GM23338 (cell line): ENCODE measurements around the gene OAS3. TPM values are rescaled to one million over a fixed set of nuclear protein-coding genes. Genes with fewer than 3 reads are reported as not detected.

Source experiments
- ATAC-seq: fragments of 200-7000 bp; cut with Tn5 transposase; 3 replicates; pipeline ENCODE4 v1.9.1; 2020
- DNase-seq: peaks from one replicate; pipeline ENCODE4 v3.0.0-alpha.2; 2015; ENCODE audit warnings: low spot score
- H2AFZ ChIP-seq: fragments of 200-600 bp; sonication (generic); 2 replicates; pipeline ENCODE4 v1.8.0; 2016; ENCODE audit warnings: antibody characterized with exemption, mild to moderate bottlenecking, moderate library complexity
- H3F3A ChIP-seq: fragments of 200-600 bp; sonication (generic); replicated peaks from 2 replicates; pipeline ENCODE4 v1.8.0; 2017; ENCODE audit warnings: antibody characterized with exemption, mixed run types, low read depth
- H3K27ac ChIP-seq: fragments of 200-600 bp; sonication (generic); 2 replicates; pipeline ENCODE4 v1.6.1; 2016; ENCODE audit warnings: low read depth
- H3K27me3 ChIP-seq: fragments of 200-600 bp; sonication (generic); 2 replicates; pipeline ENCODE4 v1.8.0; 2016; ENCODE audit warnings: mild to moderate bottlenecking, mixed run types, moderate library complexity; ENCODE audit not compliant: insufficient read depth
- H3K36me3 ChIP-seq: fragments of 200-600 bp; sonication (generic); 2 replicates; pipeline ENCODE4 v1.8.0; 2016; ENCODE audit warnings: mild to moderate bottlenecking; ENCODE audit not compliant: insufficient read depth
- H3K4me1 ChIP-seq: fragments of 200-600 bp; sonication (generic); 2 replicates; pipeline ENCODE4 v1.8.0; 2016; ENCODE audit warnings: mild to moderate bottlenecking, moderate library complexity; ENCODE audit not compliant: insufficient read depth
- H3K4me2 ChIP-seq: fragments of 200-600 bp; sonication (generic); 2 replicates; pipeline ENCODE4 v1.7.1; 2017; ENCODE audit warnings: mixed run types
- H3K4me3 ChIP-seq: fragments of 200-600 bp; sonication (generic); 2 replicates; pipeline ENCODE4 v1.6.1; 2016; ENCODE audit warnings: mixed run types
- H3K79me2 ChIP-seq: fragments of 200-600 bp; sonication (generic); replicated peaks from 2 replicates; pipeline ENCODE4 v1.8.0; 2017; ENCODE audit warnings: mild to moderate bottlenecking; ENCODE audit not compliant: insufficient read depth
- H3K9me2 ChIP-seq: fragments of 200-600 bp; sonication (generic); 2 replicates; pipeline ENCODE4 v1.8.0; 2017; ENCODE audit not compliant: insufficient read depth
- H4K20me1 ChIP-seq: fragments of 200-600 bp; sonication (generic); replicated peaks from 2 replicates; pipeline ENCODE4 v1.8.0; 2017; ENCODE audit warnings: mild to moderate bottlenecking; ENCODE audit not compliant: insufficient read depth
- H3K27ac Mint-ChIP-seq: 2 replicates; pipeline ENCODE4 v1.8.0; 2020; ENCODE audit warnings: inconsistent platforms, mild to moderate bottlenecking, moderate library complexity, mixed read lengths
- H3K27me3 Mint-ChIP-seq: 3 replicates; pipeline ENCODE4 v1.8.0; 2022; ENCODE audit warnings: low read depth, mild to moderate bottlenecking, moderate library complexity, mixed read lengths, inconsistent platforms; ENCODE audit not compliant: insufficient read depth, poor library complexity
- H3K36me3 Mint-ChIP-seq: 3 replicates; pipeline ENCODE4 v1.8.0; 2021; ENCODE audit warnings: low read depth, mild to moderate bottlenecking, inconsistent platforms, moderate library complexity, mixed read lengths
- H3K4me1 Mint-ChIP-seq: 3 replicates; pipeline ENCODE4 v1.8.0; 2020; ENCODE audit warnings: mild to moderate bottlenecking, inconsistent platforms, mixed read lengths
- H3K4me3 Mint-ChIP-seq: 3 replicates; pipeline ENCODE4 v1.8.0; 2021; ENCODE audit warnings: moderate library complexity, mild to moderate bottlenecking, inconsistent platforms, mixed read lengths
- H3K9me3 Mint-ChIP-seq: 3 replicates; pipeline ENCODE4 v1.8.0; 2020; ENCODE audit warnings: moderate library complexity, mild to moderate bottlenecking, inconsistent platforms, mixed read lengths
- CREB1 ChIP-seq: fragments of 250-450 bp; sonication (Bioruptor Pico); IDR thresholded peaks from 2 replicates; pipeline ENCODE4 v1.5.0; 2020; ENCODE audit warnings: low read depth, mild to moderate bottlenecking, moderate library complexity
- EZH2 ChIP-seq: fragments of 200-600 bp; sonication (generic); IDR thresholded peaks from one replicate; pipeline ENCODE4 v1.8.0; 2017; ENCODE audit warnings: antibody characterized with exemption, mild to moderate bottlenecking, low read depth; ENCODE audit not compliant: unreplicated experiment
- EZH2phosphoT487 ChIP-seq: fragments of 200-600 bp; sonication (generic); IDR thresholded peaks from one replicate; pipeline ENCODE4 v1.8.1; 2018; ENCODE audit warnings: antibody characterized with exemption; ENCODE audit not compliant: unreplicated experiment
- JUNB ChIP-seq: IDR thresholded peaks from one replicate; pipeline ENCODE4 v1.6.1; 2016; ENCODE audit warnings: antibody characterized with exemption; ENCODE audit not compliant: unreplicated experiment
- NANOG ChIP-seq: IDR thresholded peaks from 2 replicates; pipeline ENCODE4 v1.6.1; 2016; ENCODE audit warnings: antibody characterized with exemption, borderline replicate concordance
- POLR2AphosphoS5 ChIP-seq: IDR thresholded peaks from 2 replicates; pipeline ENCODE4 v1.6.1; 2016; ENCODE audit warnings: antibody characterized with exemption, low read depth
- STAT1 ChIP-seq: IDR thresholded peaks from one replicate; pipeline ENCODE4 v1.6.1; 2016; ENCODE audit warnings: antibody characterized with exemption; ENCODE audit not compliant: unreplicated experiment
- ZNF114 ChIP-seq: fragments of 250-450 bp; sonication (Bioruptor Pico); IDR thresholded peaks from 2 replicates; pipeline ENCODE4 v1.5.0; 2020; ENCODE audit warnings: mild to moderate bottlenecking, moderate library complexity
- ZNF331 ChIP-seq: fragments of 250-450 bp; sonication (Bioruptor Pico); IDR thresholded peaks from 2 replicates; pipeline ENCODE4 v1.5.0; 2020; ENCODE audit warnings: low read depth, mild to moderate bottlenecking, moderate library complexity
- polyA plus RNA-seq: library from polyadenylated mRNA; unstranded; fragments of >200 nt; fragmentation: Nextera tagmentation; extraction: Ambion mirVana; gene quantifications from 2 replicates; pipeline ENCODE4 v1.2.1, GENCODE V29; 2016
- total RNA-seq: library from RNA; depleted of rRNA; stranded (reverse); fragments of >200 nt; shearing (Covaris generic); gene quantifications from 2 replicates; pipeline ENCODE4 v1.2.3, GENCODE V29; 2014
- TF ChIP-seq, protein P1 (sequence below): IDR thresholded peaks from one replicate; pipeline ENCODE4 v1.6.1; 2018; ENCODE audit warnings: antibody characterized with exemption; ENCODE audit not compliant: unreplicated experiment
- TF ChIP-seq, protein P2 (sequence below): fragments of 250-450 bp; sonication (Bioruptor Pico); IDR thresholded peaks from 2 replicates; pipeline ENCODE4 v1.5.0; 2020; ENCODE audit warnings: mild to moderate bottlenecking, moderate library complexity
- TF ChIP-seq, protein P3 (sequence below): IDR thresholded peaks from 2 replicates; pipeline ENCODE4 v1.6.1; 2016; ENCODE audit warnings: antibody characterized with exemption
- TF ChIP-seq, protein P4 (sequence below), 2 experiments: fragments of 200-600 bp in 1 of 2; sonication (generic) in 1 of 2; conservative IDR thresholded peaks; 2 replicates each; pipeline versions ENCODE4 v1.5.1 to v1.6.1; 2016 to 2017; ENCODE audit warnings: antibody characterized with exemption in 2 of 2, low read depth in 2 of 2, mild to moderate bottlenecking in 2 of 2, moderate library complexity in 1 of 2

OAS3 gene
- total and polyA plus RNA-seq, 2 experiments from 2014 or later, result 0.27 to 1.4 TPM

DNA sequence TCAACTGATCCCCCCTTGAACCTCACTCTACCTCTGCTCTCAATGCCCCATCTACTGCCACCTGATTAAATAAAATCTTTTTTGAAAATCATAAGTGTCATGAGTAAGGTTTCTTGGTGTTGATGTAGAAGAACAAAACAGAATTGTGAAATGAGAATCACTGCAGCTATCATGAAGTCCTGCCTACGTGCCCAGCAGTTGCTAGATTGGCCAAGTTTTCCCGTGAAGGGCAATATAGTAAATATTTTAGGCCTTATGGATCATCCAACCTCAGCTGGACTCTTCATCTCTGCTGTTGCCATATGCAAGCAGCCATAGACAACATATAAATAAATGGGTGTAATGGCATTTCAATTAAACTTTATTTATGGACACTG lies 5.2 kb upstream of the OAS3 start:
- Histone ChIP-seq H3K4me3 (no peak overlapping the region), H3F3A (no peaks in the 10 kb centered on the region), H3K79me2 (no peaks in the 10 kb centered on the region), H3K27ac (no peak overlapping the region), H3K36me3 (no peaks in the 10 kb centered on the region), H4K20me1 (no peaks in the 10 kb centered on the region), H3K4me2 (no peak overlapping the region), H3K27me3 (peaks cover 7% of the 10 kb centered on the region), H3K9me2 (no peaks in the 10 kb centered on the region), H2AFZ (no peak overlapping the region), H3K4me1 (no peaks in the 10 kb centered on the region)
- Mint-ChIP-seq H3K27ac (no peak overlapping the region), H3K9me3 (peaks cover 2% of the 10 kb centered on the region; the same call in 2 of the 3 replicates), H3K27me3 (peaks cover 7% of the 10 kb centered on the region), H3K4me3 (no peak overlapping the region), H3K36me3 (no peaks in the 10 kb centered on the region), H3K4me1 (peaks cover 7% of the 10 kb centered on the region)
- DNase-seq, result no peak
- TF ChIP-seq, protein P1, sequence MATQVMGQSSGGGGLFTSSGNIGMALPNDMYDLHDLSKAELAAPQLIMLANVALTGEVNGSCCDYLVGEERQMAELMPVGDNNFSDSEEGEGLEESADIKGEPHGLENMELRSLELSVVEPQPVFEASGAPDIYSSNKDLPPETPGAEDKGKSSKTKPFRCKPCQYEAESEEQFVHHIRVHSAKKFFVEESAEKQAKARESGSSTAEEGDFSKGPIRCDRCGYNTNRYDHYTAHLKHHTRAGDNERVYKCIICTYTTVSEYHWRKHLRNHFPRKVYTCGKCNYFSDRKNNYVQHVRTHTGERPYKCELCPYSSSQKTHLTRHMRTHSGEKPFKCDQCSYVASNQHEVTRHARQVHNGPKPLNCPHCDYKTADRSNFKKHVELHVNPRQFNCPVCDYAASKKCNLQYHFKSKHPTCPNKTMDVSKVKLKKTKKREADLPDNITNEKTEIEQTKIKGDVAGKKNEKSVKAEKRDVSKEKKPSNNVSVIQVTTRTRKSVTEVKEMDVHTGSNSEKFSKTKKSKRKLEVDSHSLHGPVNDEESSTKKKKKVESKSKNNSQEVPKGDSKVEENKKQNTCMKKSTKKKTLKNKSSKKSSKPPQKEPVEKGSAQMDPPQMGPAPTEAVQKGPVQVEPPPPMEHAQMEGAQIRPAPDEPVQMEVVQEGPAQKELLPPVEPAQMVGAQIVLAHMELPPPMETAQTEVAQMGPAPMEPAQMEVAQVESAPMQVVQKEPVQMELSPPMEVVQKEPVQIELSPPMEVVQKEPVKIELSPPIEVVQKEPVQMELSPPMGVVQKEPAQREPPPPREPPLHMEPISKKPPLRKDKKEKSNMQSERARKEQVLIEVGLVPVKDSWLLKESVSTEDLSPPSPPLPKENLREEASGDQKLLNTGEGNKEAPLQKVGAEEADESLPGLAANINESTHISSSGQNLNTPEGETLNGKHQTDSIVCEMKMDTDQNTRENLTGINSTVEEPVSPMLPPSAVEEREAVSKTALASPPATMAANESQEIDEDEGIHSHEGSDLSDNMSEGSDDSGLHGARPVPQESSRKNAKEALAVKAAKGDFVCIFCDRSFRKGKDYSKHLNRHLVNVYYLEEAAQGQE, result no peak
- TF ChIP-seq NANOG (no peak), EZH2phosphoT487 (no peak), POLR2AphosphoS5 (no peak), EZH2 (no peak), ZNF114 (CRISPR knock-in tag) (no peak), STAT1 (no peak), ZNF331 (CRISPR knock-in tag) (no peak), JUNB (no peak), CREB1 (CRISPR knock-in tag) (no peak)
- TF ChIP-seq, protein P2, sequence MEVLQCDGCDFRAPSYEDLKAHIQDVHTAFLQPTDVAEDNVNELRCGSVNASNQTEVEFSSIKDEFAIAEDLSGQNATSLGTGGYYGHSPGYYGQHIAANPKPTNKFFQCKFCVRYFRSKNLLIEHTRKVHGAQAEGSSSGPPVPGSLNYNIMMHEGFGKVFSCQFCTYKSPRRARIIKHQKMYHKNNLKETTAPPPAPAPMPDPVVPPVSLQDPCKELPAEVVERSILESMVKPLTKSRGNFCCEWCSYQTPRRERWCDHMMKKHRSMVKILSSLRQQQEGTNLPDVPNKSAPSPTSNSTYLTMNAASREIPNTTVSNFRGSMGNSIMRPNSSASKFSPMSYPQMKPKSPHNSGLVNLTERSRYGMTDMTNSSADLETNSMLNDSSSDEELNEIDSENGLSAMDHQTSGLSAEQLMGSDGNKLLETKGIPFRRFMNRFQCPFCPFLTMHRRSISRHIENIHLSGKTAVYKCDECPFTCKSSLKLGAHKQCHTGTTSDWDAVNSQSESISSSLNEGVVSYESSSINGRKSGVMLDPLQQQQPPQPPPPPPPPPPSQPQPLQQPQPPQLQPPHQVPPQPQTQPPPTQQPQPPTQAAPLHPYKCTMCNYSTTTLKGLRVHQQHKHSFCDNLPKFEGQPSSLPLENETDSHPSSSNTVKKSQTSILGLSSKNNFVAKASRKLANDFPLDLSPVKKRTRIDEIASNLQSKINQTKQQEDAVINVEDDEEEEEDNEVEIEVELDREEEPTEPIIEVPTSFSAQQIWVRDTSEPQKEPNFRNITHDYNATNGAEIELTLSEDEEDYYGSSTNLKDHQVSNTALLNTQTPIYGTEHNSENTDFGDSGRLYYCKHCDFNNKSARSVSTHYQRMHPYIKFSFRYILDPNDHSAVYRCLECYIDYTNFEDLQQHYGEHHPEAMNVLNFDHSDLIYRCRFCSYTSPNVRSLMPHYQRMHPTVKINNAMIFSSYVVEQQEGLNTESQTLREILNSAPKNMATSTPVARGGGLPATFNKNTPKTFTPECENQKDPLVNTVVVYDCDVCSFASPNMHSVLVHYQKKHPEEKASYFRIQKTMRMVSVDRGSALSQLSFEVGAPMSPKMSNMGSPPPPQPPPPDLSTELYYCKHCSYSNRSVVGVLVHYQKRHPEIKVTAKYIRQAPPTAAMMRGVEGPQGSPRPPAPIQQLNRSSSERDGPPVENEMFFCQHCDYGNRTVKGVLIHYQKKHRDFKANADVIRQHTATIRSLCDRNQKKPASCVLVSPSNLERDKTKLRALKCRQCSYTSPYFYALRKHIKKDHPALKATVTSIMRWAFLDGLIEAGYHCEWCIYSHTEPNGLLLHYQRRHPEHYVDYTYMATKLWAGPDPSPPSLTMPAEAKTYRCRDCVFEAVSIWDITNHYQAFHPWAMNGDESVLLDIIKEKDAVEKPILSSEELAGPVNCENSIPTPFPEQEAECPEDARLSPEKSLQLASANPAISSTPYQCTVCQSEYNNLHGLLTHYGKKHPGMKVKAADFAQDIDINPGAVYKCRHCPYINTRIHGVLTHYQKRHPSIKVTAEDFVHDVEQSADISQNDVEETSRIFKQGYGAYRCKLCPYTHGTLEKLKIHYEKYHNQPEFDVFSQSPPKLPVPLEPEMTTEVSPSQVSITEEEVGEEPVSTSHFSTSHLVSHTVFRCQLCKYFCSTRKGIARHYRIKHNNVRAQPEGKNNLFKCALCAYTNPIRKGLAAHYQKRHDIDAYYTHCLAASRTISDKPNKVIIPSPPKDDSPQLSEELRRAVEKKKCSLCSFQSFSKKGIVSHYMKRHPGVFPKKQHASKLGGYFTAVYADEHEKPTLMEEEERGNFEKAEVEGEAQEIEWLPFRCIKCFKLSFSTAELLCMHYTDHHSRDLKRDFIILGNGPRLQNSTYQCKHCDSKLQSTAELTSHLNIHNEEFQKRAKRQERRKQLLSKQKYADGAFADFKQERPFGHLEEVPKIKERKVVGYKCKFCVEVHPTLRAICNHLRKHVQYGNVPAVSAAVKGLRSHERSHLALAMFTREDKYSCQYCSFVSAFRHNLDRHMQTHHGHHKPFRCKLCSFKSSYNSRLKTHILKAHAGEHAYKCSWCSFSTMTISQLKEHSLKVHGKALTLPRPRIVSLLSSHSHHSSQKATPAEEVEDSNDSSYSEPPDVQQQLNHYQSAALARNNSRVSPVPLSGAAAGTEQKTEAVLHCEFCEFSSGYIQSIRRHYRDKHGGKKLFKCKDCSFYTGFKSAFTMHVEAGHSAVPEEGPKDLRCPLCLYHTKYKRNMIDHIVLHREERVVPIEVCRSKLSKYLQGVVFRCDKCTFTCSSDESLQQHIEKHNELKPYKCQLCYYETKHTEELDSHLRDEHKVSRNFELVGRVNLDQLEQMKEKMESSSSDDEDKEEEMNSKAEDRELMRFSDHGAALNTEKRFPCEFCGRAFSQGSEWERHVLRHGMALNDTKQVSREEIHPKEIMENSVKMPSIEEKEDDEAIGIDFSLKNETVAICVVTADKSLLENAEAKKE (CRISPR knock-in tag), result no peak
- TF ChIP-seq, protein P3, sequence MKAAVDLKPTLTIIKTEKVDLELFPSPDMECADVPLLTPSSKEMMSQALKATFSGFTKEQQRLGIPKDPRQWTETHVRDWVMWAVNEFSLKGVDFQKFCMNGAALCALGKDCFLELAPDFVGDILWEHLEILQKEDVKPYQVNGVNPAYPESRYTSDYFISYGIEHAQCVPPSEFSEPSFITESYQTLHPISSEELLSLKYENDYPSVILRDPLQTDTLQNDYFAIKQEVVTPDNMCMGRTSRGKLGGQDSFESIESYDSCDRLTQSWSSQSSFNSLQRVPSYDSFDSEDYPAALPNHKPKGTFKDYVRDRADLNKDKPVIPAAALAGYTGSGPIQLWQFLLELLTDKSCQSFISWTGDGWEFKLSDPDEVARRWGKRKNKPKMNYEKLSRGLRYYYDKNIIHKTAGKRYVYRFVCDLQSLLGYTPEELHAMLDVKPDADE, result no peak
- TF ChIP-seq, protein P4, sequence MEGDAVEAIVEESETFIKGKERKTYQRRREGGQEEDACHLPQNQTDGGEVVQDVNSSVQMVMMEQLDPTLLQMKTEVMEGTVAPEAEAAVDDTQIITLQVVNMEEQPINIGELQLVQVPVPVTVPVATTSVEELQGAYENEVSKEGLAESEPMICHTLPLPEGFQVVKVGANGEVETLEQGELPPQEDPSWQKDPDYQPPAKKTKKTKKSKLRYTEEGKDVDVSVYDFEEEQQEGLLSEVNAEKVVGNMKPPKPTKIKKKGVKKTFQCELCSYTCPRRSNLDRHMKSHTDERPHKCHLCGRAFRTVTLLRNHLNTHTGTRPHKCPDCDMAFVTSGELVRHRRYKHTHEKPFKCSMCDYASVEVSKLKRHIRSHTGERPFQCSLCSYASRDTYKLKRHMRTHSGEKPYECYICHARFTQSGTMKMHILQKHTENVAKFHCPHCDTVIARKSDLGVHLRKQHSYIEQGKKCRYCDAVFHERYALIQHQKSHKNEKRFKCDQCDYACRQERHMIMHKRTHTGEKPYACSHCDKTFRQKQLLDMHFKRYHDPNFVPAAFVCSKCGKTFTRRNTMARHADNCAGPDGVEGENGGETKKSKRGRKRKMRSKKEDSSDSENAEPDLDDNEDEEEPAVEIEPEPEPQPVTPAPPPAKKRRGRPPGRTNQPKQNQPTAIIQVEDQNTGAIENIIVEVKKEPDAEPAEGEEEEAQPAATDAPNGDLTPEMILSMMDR (conservative IDR thresholded peaks at IDR 0.05; ENCODE audit: low read depth in 2 of 2), result no peak
- no peak for ATAC-seq
